Prostate gland (tissue), 2 donors: Measurements from ENCODE around the gene IKZF5. TPM values are rescaled to one million over a fixed set of nuclear protein-coding genes. Genes with fewer than 3 reads are reported as not detected.

Experiments
- DNase-seq: peaks from one replicate; pipeline ENCODE4 v3.0.0-alpha.2; 2019; ENCODE audit warnings: low spot score
- H3K27ac ChIP-seq, 2 donors: fragments of 200-600 bp; sonication (generic); 2 replicates each; pipeline ENCODE4 v1.5.1; 2017 to 2019
- H3K27me3 ChIP-seq: fragments of 200-600 bp; sonication (generic); replicated peaks from 2 replicates; pipeline ENCODE4 v1.5.1; 2019; ENCODE audit not compliant: insufficient read depth
- H3K36me3 ChIP-seq, 2 donors: fragments of 200-600 bp; sonication (generic); 1 replicate in 1 of 2; 2 replicates in 1 of 2; pipeline versions ENCODE4 v1.5.1 to v1.8.1; 2017 to 2019
- H3K4me1 ChIP-seq: fragments of 200-600 bp; sonication (generic); replicated peaks from 2 replicates; pipeline ENCODE4 v1.5.1; 2019
- H3K4me3 ChIP-seq, 2 donors: fragments of 200-600 bp; sonication (generic); 2 replicates each; pipeline ENCODE4 v1.5.1; 2017 to 2019
- H3K9me3 ChIP-seq: fragments of 200-600 bp; sonication (generic); 2 replicates; pipeline ENCODE4 v1.5.1; 2017
- POLR2A ChIP-seq: fragments of 450-650 bp; IDR thresholded peaks from one replicate; pipeline ENCODE4 v1.6.1; 2016; ENCODE audit warnings: antibody characterized with exemption, mild to moderate bottlenecking
- POLR2AphosphoS5 ChIP-seq: sonication (generic); formaldehyde crosslinking; IDR thresholded peaks from one replicate; pipeline ENCODE4 v1.6.1; 2017; ENCODE audit warnings: antibody characterized with exemption
- WGBS: methylation state at CpG from one replicate; pipeline ENCODE4 v1.1.5; 2018; 5-methylcytosine and 5-hydroxymethylcytosine counted together
- intact Hi-C: fragments of 100-400 bp; cut with DNase I; formaldehyde crosslinking; loops from one replicate; pipeline ENCODE4 v1.14.2; 2022
- total RNA-seq, 2 donors: library from RNA; depleted of rRNA; stranded (reverse); fragments of >200 nt; gene quantifications; one replicate each; pipeline ENCODE4 v1.1.0, GENCODE V29; 2016
- TF ChIP-seq, protein P1 (sequence below), 4 experiments: fragments of 200-600 bp in 2 of 4; fragments of 450-650 bp in 2 of 4; sonication (generic) in 2 of 4; IDR thresholded peaks; 1 replicate in 3 of 4; 2 replicates in 1 of 4; pipeline ENCODE4 v1.5.1; 2016 to 2019; ENCODE audit warnings: antibody characterized with exemption in 4 of 4, mild to moderate bottlenecking in 2 of 4, moderate library complexity in 2 of 4

Gene IKZF5
- total RNA-seq, 2 donors from 2014 or later, result 9.8 to 15.8 TPM

GRCh38 chr10:122957474-122957873 is 51.1 kb downstream of the IKZF5 start:
- Histone ChIP-seq H3K27ac (no peak overlapping the region), H3K4me3 (no peak overlapping the region), H3K9me3 (no peaks in the 10 kb centered on the region), H3K4me1 (no peaks in the 10 kb centered on the region), H3K27me3 (no peaks in the 10 kb centered on the region), H3K36me3 (no peaks in the 10 kb centered on the region)
- DNase-seq, result no peak
- 78% methylated on average over 5 of the region's 5 CpGs for whole genome bisulfite sequencing
- TF ChIP-seq, protein P1, sequence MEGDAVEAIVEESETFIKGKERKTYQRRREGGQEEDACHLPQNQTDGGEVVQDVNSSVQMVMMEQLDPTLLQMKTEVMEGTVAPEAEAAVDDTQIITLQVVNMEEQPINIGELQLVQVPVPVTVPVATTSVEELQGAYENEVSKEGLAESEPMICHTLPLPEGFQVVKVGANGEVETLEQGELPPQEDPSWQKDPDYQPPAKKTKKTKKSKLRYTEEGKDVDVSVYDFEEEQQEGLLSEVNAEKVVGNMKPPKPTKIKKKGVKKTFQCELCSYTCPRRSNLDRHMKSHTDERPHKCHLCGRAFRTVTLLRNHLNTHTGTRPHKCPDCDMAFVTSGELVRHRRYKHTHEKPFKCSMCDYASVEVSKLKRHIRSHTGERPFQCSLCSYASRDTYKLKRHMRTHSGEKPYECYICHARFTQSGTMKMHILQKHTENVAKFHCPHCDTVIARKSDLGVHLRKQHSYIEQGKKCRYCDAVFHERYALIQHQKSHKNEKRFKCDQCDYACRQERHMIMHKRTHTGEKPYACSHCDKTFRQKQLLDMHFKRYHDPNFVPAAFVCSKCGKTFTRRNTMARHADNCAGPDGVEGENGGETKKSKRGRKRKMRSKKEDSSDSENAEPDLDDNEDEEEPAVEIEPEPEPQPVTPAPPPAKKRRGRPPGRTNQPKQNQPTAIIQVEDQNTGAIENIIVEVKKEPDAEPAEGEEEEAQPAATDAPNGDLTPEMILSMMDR (IDR thresholded peaks at IDR 0.05), result no peak
- TF ChIP-seq POLR2A, result no peak
- TF ChIP-seq POLR2AphosphoS5, result no peak
- intact Hi-C loops, result no loop called here

DNA sequence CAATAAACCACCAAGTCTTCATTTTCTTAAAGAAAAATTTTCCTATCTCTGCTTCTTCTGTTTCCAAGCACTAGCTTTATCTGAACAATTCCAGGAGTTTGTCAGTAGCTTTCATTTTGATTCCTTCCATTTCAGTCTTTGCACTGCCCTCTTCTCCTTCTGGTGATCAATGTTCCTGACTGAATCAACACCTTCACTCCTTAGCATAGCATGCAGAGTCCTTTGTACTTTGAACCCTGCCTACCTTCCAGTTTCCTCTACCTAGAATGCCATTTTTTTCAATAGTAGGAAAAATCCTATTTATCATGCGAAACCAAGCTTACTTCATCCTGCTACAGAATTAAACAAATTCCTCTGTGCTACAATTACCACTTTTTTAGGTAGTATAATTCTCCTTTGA is 52.7 kb downstream of the IKZF5 start:
- H3K36me3 ChIP-seq, result no peaks in the 10 kb centered on the region
- no peak overlapping the region for H3K4me3 ChIP-seq
- intact Hi-C loops, result loop anchor here (2.0 kb wide), 1 partner anchor 53 kb away; the partner anchor contains the start of genes ACADSB and IKZF5
- no peaks in the 10 kb centered on the region for H3K4me1 ChIP-seq
- H3K27me3 ChIP-seq, result no peaks in the 10 kb centered on the region
- H3K27ac ChIP-seq, result no peak overlapping the region
- no peaks in the 10 kb centered on the region for H3K9me3 ChIP-seq
- TF ChIP-seq POLR2A (no peak), POLR2AphosphoS5 (no peak)
- TF ChIP-seq, protein P1 (IDR thresholded peaks at IDR 0.05), result no peak
- 100% methylated on average over 1 of the region's 1 CpG for WGBS
- DNase-seq, result no peak

- H3K4me3 ChIP-seq, result peak overlapping the region; percentile 65 to 79
- no peaks in the 10 kb centered on the region for H3K9me3 ChIP-seq
- no peaks in the 10 kb centered on the region for H3K36me3 ChIP-seq
- no peak for DNase-seq
- TF ChIP-seq, protein P1 (IDR thresholded peaks at IDR 0.05), result no peak
- TF ChIP-seq POLR2A (no peak), POLR2AphosphoS5 (no peak)
- H3K27me3 ChIP-seq, result no peaks in the 10 kb centered on the region
- 62% methylated on average over 13 of the region's 13 CpGs for WGBS
- H3K27ac ChIP-seq, result no peak overlapping the region
- intact Hi-C loops, result loop anchor here (2.0 kb wide), 1 partner anchor 54 kb away; the partner anchor contains the start of genes ACADSB and IKZF5
- H3K4me1 ChIP-seq, result no peaks in the 10 kb centered on the region
These were observed 53.9 kb downstream of the IKZF5 start for GRCh38 chr10:122954731-122955050.

- no peaks in the 10 kb centered on the region for H3K36me3 ChIP-seq
- intact Hi-C loops, result loop anchor here (2.0 kb wide), 1 partner anchor 55 kb away; the partner anchor contains the start of genes ACADSB and IKZF5
- DNase-seq, result peak; percentile 95
- no peaks in the 10 kb centered on the region for H3K9me3 ChIP-seq
- peak within 1 kb of the TSS; percentile 65 to 79 for H3K4me3 ChIP-seq
- 6% methylated on average over 67 of the region's 77 CpGs for WGBS
- no peaks in the 10 kb centered on the region for H3K4me1 ChIP-seq
- TF ChIP-seq, protein P1 (IDR thresholded peaks at IDR 0.05), result peak in 1 of 4 experiments; percentile 19
- peak; percentile 49 for TF ChIP-seq POLR2A
- peak; percentile 98 for TF ChIP-seq POLR2AphosphoS5
- H3K27ac ChIP-seq, result peak within 1 kb of the TSS; percentile 54 to 71
- no peaks in the 10 kb centered on the region for H3K27me3 ChIP-seq
These were observed 54.5 kb downstream of the IKZF5 start, which contains the start of gene C10orf88 for GRCh38 chr10:122953902-122954730. C10orf88 (minus strand) TSS chr10:122954227; CDS start chr10:122954178, 49 bp downstream.
